Liver (tissue), 9 donors: ENCODE measurements around the gene MTMR11. TPM values are rescaled to one million over a fixed set of nuclear protein-coding genes. Genes with fewer than 3 reads are reported as not detected.

Source experiments
- DNase-seq: peaks from one replicate; pipeline ENCODE4 v3.0.0-alpha.2; 2017; ENCODE audit warnings: low spot score
- H3K27ac ChIP-seq, 2 donors: one replicate each; pipeline ENCODE4 v1.7.0; 2013; ENCODE audit warnings: inconsistent platforms in 2 of 2, low read length in 2 of 2, control low read depth in 1 of 2, low read depth in 1 of 2, mild to moderate bottlenecking in 1 of 2
- H3K27me3 ChIP-seq, 4 donors: one replicate each; pipeline versions ENCODE4 v1.6.1 to v1.7.0; 2013; ENCODE audit warnings: low read length in 3 of 4, inconsistent platforms in 1 of 4, mild to moderate bottlenecking in 1 of 4, moderate library complexity in 1 of 4; ENCODE audit not compliant: control insufficient read depth in 4 of 4, insufficient read depth in 4 of 4
- H3K36me3 ChIP-seq, 4 donors: one replicate each; pipeline versions ENCODE4 v1.6.1 to v1.7.0; 2013; ENCODE audit warnings: low read length in 3 of 4, mild to moderate bottlenecking in 3 of 4, low read depth in 1 of 4, moderate library complexity in 1 of 4; ENCODE audit not compliant: control insufficient read depth in 4 of 4, insufficient read depth in 3 of 4
- H3K4me1 ChIP-seq, 4 donors: one replicate each; pipeline versions ENCODE4 v1.6.1 to v1.7.0; 2013; ENCODE audit warnings: low read length in 3 of 4, mild to moderate bottlenecking in 3 of 4, moderate library complexity in 1 of 4; ENCODE audit not compliant: control insufficient read depth in 4 of 4, insufficient read depth in 4 of 4
- H3K4me3 ChIP-seq, 3 donors: one replicate each; pipeline versions ENCODE4 v1.6.1 to v1.7.0; 2013; ENCODE audit warnings: low read length in 3 of 3, control low read depth in 1 of 3, low read depth in 1 of 3, mild to moderate bottlenecking in 1 of 3
- H3K9ac ChIP-seq, 2 donors: one replicate each; pipeline ENCODE4 v1.7.0; 2013; ENCODE audit warnings: low read length in 2 of 2, mild to moderate bottlenecking in 2 of 2, moderate library complexity in 2 of 2, control low read depth in 1 of 2, low read depth in 1 of 2
- H3K9me3 ChIP-seq, 4 donors: one replicate each; pipeline versions ENCODE4 v1.6.1 to v1.7.0; 2013; ENCODE audit warnings: low read length in 3 of 4; ENCODE audit not compliant: control insufficient read depth in 4 of 4
- EGR1 ChIP-seq, 2 donors: IDR thresholded peaks; 2 replicates each; pipeline ENCODE4 v1.6.1; 2016 to 2018; ENCODE audit warnings: antibody characterized with exemption in 2 of 2, low read depth in 2 of 2
- FOXA1 ChIP-seq: IDR thresholded peaks from 2 replicates; pipeline ENCODE4 v1.6.1; 2016; ENCODE audit warnings: antibody characterized with exemption
- FOXA2 ChIP-seq: IDR thresholded peaks from 2 replicates; pipeline ENCODE4 v1.6.1; 2016; ENCODE audit warnings: antibody characterized with exemption
- GABPA ChIP-seq, 2 donors: IDR thresholded peaks in 1 of 2; conservative IDR thresholded peaks in 1 of 2; 2 replicates each; pipeline ENCODE4 v1.6.1; 2016; ENCODE audit warnings: antibody characterized with exemption in 2 of 2, mild to moderate bottlenecking in 1 of 2, moderate library complexity in 1 of 2
- HNF4A ChIP-seq, 2 donors: conservative IDR thresholded peaks; 2 replicates each; pipeline ENCODE4 v1.6.1; 2016; ENCODE audit warnings: antibody characterized with exemption in 2 of 2, mild to moderate bottlenecking in 2 of 2
- HNF4G ChIP-seq: IDR thresholded peaks from 2 replicates; pipeline ENCODE4 v1.6.1; 2016; ENCODE audit warnings: antibody characterized with exemption
- JUND ChIP-seq, 2 donors: IDR thresholded peaks; 2 replicates each; pipeline ENCODE4 v1.6.1; 2016; ENCODE audit warnings: antibody characterized with exemption in 2 of 2
- NR2F2 ChIP-seq: IDR thresholded peaks from 2 replicates; pipeline ENCODE4 v1.6.1; 2016; ENCODE audit warnings: antibody characterized with exemption
- RAD21 ChIP-seq, 2 donors: IDR thresholded peaks; 2 replicates each; pipeline ENCODE4 v1.6.1; 2016; ENCODE audit warnings: antibody characterized with exemption in 2 of 2, mild to moderate bottlenecking in 2 of 2
- RXRA ChIP-seq, 2 donors: IDR thresholded peaks; 2 replicates each; pipeline ENCODE4 v1.6.1; 2017 to 2018; ENCODE audit warnings: antibody characterized with exemption in 2 of 2, mild to moderate bottlenecking in 1 of 2
- SP1 ChIP-seq: IDR thresholded peaks from 2 replicates; pipeline ENCODE4 v1.6.1; 2018; ENCODE audit warnings: antibody characterized with exemption, mild to moderate bottlenecking
- TAF1 ChIP-seq: conservative IDR thresholded peaks from 2 replicates; pipeline ENCODE4 v1.6.1; 2016; ENCODE audit warnings: antibody characterized with exemption, mild to moderate bottlenecking
- YY1 ChIP-seq: IDR thresholded peaks from 2 replicates; pipeline ENCODE4 v1.6.1; 2016; ENCODE audit warnings: antibody characterized with exemption, mild to moderate bottlenecking
- WGBS: extraction: QIAGEN DNeasy Blood & Tissue Kit; methylation state at CpG from one replicate; pipeline ENCODE4 v1.1.7; 2013; 5-methylcytosine and 5-hydroxymethylcytosine counted together
- polyA plus RNA-seq, 2 donors: library from polyadenylated mRNA; stranded (reverse) in 1 of 2; unstranded in 1 of 2; fragments of 200-250 nt in 1 of 2; fragments of >200 nt in 1 of 2; fragmentation: Nextera tagmentation in 1 of 2; extraction: Ambion mirVana in 1 of 2; gene quantifications; one replicate each; pipeline versions ENCODE4 v1.2.1 to v1.2.3, GENCODE V29; 2013 to 2015
- total RNA-seq, 2 donors: library from RNA; depleted of rRNA; stranded (reverse); fragments of >200 nt; gene quantifications; one replicate each; pipeline ENCODE4 v1.2.3, GENCODE V29; 2014
- TF ChIP-seq, protein P1 (sequence below): fragments of 150-350 bp; IDR thresholded peaks from 2 replicates; pipeline ENCODE4 v1.5.1; 2017; ENCODE audit warnings: improper control_type of control experiment, low read depth, low read length; ENCODE audit not compliant: missing input control
- TF ChIP-seq, protein P2 (sequence below): IDR thresholded peaks from 2 replicates; pipeline ENCODE4 v1.6.1; 2016; ENCODE audit warnings: antibody characterized with exemption, mild to moderate bottlenecking
- TF ChIP-seq, protein P3 (sequence below): IDR thresholded peaks from 2 replicates; pipeline ENCODE4 v1.6.1; 2016; ENCODE audit warnings: antibody characterized with exemption
- TF ChIP-seq, protein P4 (sequence below): IDR thresholded peaks from 2 replicates; pipeline ENCODE4 v1.6.1; 2016; ENCODE audit warnings: antibody characterized with exemption
- TF ChIP-seq, protein P5 (sequence below): IDR thresholded peaks from 2 replicates; pipeline ENCODE4 v1.6.1; 2016; ENCODE audit warnings: antibody characterized with exemption
- donor health status: healthy.
- donor health status: healthy.
- donor health status: healthy.
- donor health status: healthy.
- donor health status: healthy.

MTMR11 gene
- total and polyA plus RNA-seq, 4 donors: 1.5 to 2.1 (median 1.8) TPM

DNA sequence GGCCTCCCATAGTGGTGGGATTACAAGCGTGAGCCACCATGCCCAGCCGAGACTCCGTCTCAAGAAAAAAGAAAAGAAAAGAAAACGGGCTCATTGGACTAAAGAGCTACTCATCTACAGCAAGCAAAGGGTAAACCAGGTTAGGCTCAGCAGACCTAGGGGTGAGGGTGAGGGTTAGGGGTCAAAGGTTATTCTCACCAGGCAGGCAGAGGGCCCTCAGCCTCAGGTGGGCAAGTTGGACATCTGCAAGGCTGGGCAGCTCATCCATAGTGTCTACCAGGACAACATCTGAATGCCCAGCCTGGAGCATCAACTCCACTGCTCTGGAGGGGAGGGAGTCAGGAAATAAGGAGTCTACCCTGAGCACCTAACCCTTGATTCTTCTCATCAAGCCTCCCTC lies 3.5 kb downstream of the MTMR11 start:
- TF ChIP-seq TAF1 (no peak), RAD21 (IDR thresholded peaks at IDR 0.05) (no peak), FOXA2 (no peak), HNF4A (conservative IDR thresholded peaks at IDR 0.05) (no peak), NR2F2 (no peak), HNF4G (no peak), GABPA (IDR thresholded peaks at IDR 0.05 in 1 of 2, conservative IDR thresholded peaks at IDR 0.05 in 1 of 2) (no peak), YY1 (no peak), FOXA1 (no peak), JUND (IDR thresholded peaks at IDR 0.05) (no peak), SP1 (no peak), EGR1 (IDR thresholded peaks at IDR 0.05; ENCODE audit: low read depth in 2 of 2) (no peak), RXRA (IDR thresholded peaks at IDR 0.05) (no peak)
- TF ChIP-seq, protein P1, sequence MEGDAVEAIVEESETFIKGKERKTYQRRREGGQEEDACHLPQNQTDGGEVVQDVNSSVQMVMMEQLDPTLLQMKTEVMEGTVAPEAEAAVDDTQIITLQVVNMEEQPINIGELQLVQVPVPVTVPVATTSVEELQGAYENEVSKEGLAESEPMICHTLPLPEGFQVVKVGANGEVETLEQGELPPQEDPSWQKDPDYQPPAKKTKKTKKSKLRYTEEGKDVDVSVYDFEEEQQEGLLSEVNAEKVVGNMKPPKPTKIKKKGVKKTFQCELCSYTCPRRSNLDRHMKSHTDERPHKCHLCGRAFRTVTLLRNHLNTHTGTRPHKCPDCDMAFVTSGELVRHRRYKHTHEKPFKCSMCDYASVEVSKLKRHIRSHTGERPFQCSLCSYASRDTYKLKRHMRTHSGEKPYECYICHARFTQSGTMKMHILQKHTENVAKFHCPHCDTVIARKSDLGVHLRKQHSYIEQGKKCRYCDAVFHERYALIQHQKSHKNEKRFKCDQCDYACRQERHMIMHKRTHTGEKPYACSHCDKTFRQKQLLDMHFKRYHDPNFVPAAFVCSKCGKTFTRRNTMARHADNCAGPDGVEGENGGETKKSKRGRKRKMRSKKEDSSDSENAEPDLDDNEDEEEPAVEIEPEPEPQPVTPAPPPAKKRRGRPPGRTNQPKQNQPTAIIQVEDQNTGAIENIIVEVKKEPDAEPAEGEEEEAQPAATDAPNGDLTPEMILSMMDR: no peak
- TF ChIP-seq, protein P2, sequence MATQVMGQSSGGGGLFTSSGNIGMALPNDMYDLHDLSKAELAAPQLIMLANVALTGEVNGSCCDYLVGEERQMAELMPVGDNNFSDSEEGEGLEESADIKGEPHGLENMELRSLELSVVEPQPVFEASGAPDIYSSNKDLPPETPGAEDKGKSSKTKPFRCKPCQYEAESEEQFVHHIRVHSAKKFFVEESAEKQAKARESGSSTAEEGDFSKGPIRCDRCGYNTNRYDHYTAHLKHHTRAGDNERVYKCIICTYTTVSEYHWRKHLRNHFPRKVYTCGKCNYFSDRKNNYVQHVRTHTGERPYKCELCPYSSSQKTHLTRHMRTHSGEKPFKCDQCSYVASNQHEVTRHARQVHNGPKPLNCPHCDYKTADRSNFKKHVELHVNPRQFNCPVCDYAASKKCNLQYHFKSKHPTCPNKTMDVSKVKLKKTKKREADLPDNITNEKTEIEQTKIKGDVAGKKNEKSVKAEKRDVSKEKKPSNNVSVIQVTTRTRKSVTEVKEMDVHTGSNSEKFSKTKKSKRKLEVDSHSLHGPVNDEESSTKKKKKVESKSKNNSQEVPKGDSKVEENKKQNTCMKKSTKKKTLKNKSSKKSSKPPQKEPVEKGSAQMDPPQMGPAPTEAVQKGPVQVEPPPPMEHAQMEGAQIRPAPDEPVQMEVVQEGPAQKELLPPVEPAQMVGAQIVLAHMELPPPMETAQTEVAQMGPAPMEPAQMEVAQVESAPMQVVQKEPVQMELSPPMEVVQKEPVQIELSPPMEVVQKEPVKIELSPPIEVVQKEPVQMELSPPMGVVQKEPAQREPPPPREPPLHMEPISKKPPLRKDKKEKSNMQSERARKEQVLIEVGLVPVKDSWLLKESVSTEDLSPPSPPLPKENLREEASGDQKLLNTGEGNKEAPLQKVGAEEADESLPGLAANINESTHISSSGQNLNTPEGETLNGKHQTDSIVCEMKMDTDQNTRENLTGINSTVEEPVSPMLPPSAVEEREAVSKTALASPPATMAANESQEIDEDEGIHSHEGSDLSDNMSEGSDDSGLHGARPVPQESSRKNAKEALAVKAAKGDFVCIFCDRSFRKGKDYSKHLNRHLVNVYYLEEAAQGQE: no peak
- TF ChIP-seq, protein P3, sequence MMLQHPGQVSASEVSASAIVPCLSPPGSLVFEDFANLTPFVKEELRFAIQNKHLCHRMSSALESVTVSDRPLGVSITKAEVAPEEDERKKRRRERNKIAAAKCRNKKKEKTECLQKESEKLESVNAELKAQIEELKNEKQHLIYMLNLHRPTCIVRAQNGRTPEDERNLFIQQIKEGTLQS: no peak
- TF ChIP-seq, protein P4, sequence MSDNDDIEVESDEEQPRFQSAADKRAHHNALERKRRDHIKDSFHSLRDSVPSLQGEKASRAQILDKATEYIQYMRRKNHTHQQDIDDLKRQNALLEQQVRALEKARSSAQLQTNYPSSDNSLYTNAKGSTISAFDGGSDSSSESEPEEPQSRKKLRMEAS: no peak
- TF ChIP-seq, protein P5, sequence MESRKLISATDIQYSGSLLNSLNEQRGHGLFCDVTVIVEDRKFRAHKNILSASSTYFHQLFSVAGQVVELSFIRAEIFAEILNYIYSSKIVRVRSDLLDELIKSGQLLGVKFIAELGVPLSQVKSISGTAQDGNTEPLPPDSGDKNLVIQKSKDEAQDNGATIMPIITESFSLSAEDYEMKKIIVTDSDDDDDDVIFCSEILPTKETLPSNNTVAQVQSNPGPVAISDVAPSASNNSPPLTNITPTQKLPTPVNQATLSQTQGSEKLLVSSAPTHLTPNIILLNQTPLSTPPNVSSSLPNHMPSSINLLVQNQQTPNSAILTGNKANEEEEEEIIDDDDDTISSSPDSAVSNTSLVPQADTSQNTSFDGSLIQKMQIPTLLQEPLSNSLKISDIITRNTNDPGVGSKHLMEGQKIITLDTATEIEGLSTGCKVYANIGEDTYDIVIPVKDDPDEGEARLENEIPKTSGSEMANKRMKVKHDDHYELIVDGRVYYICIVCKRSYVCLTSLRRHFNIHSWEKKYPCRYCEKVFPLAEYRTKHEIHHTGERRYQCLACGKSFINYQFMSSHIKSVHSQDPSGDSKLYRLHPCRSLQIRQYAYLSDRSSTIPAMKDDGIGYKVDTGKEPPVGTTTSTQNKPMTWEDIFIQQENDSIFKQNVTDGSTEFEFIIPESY: no peak
- DNase-seq: no peak
- 94% methylated on average over 4 of the region's 4 CpGs for WGBS
- H3K27ac ChIP-seq: no peak overlapping the region
- H3K4me3 ChIP-seq: no peak overlapping the region
- no peaks in the 10 kb centered on the region for H3K27me3 ChIP-seq
- peaks cover 7 to 22% (median 13%) of the 10 kb centered on the region in 4 donors for H3K4me1 ChIP-seq
- H3K9ac ChIP-seq: no peak overlapping the region
- no peaks in the 10 kb centered on the region for H3K36me3 ChIP-seq
- H3K9me3 ChIP-seq: no peaks in the 10 kb centered on the region
